ENCODE measurements around the gene IQCN.

Gene IQCN

DNA sequence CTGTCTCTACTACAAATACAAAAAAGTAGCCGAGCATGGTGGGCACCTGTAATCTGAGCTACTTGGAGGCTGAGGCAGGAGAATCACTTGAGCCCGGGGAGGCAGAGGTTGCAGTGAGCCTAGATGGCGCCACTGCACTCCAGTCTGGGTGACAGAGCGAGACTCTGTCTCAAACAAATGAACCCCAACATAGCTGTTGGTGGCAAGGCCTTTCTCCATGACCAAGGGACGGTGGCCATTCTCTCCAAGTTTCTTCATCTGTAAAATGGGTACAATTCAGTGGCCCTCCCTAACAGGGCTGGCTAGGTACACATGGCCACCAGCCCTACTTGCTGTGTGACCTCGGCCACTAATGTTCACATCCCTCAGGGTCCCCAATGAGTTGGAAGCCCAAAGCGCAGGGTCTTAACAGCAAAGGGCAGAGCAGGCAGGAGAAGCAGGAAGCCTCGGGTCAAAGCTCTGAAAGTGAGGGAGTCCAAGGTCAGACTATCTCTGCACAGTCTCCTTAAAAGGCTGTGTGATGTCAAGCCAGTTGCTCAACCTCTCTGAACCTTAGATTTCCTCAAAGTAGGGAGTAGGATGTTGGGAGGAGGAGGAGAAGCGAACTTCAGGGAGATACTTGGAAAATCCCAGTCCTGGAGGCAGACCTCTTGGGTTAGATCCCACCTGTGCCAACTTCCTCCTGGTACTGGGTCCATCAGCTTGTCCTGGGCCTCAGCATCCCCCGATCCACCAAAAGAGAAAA, 4.4 kb upstream of the IQCN start:
- TF ChIP-seq, protein P1, sequence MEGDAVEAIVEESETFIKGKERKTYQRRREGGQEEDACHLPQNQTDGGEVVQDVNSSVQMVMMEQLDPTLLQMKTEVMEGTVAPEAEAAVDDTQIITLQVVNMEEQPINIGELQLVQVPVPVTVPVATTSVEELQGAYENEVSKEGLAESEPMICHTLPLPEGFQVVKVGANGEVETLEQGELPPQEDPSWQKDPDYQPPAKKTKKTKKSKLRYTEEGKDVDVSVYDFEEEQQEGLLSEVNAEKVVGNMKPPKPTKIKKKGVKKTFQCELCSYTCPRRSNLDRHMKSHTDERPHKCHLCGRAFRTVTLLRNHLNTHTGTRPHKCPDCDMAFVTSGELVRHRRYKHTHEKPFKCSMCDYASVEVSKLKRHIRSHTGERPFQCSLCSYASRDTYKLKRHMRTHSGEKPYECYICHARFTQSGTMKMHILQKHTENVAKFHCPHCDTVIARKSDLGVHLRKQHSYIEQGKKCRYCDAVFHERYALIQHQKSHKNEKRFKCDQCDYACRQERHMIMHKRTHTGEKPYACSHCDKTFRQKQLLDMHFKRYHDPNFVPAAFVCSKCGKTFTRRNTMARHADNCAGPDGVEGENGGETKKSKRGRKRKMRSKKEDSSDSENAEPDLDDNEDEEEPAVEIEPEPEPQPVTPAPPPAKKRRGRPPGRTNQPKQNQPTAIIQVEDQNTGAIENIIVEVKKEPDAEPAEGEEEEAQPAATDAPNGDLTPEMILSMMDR (IDR thresholded peaks at IDR 0.05; ENCODE audit: insufficient read depth, low read length, poor library complexity, severe bottlenecking): peak; percentile 29
- Histone ChIP-seq H3K27me3 (replicated peaks; ENCODE audit: control insufficient read depth, insufficient read depth, low read length) (no peaks in the 10 kb centered on the region), H3K4me3 (replicated peaks; ENCODE audit: low read depth, low read length) (peak overlapping the region; percentile 88), H3K36me3 (ENCODE audit: control insufficient read depth, insufficient read depth, low read length) (peaks cover 8% of the 10 kb centered on the region)
- no peak for DNase-seq (ENCODE audit: extremely low read depth, insufficient read length)

- Histone ChIP-seq H3K4me3 (replicated peaks; ENCODE audit: low read depth, low read length) (no peak overlapping the region), H3K27me3 (replicated peaks; ENCODE audit: control insufficient read depth, insufficient read depth, low read length) (no peaks in the 10 kb centered on the region), H3K36me3 (ENCODE audit: control insufficient read depth, insufficient read depth, low read length) (peaks cover 8% of the 10 kb centered on the region)
- no peak for DNase-seq (ENCODE audit: extremely low read depth, insufficient read length)
- TF ChIP-seq, protein P1 (IDR thresholded peaks at IDR 0.05; ENCODE audit: insufficient read depth, low read length, poor library complexity, severe bottlenecking): no peak
Observed at GRCh38 chr19:18274781-18275356, 617 bp upstream of the IQCN start.

GRCh38 chr19:18273561-18274218, 562 bp downstream of the IQCN start:
- DNase-seq (ENCODE audit: extremely low read depth, insufficient read length): no peak
- Histone ChIP-seq H3K4me3 (replicated peaks; ENCODE audit: low read depth, low read length) (no peak overlapping the region), H3K27me3 (replicated peaks; ENCODE audit: control insufficient read depth, insufficient read depth, low read length) (no peaks in the 10 kb centered on the region), H3K36me3 (ENCODE audit: control insufficient read depth, insufficient read depth, low read length) (peaks cover 6% of the 10 kb centered on the region)
- TF ChIP-seq, protein P1 (IDR thresholded peaks at IDR 0.05; ENCODE audit: insufficient read depth, low read length, poor library complexity, severe bottlenecking): no peak

GRCh38 chr19:18271433-18271841, 2.8 kb downstream of the IQCN start:
- DNase-seq (ENCODE audit: extremely low read depth, insufficient read length): no peak
- TF ChIP-seq, protein P1 (IDR thresholded peaks at IDR 0.05; ENCODE audit: insufficient read depth, low read length, poor library complexity, severe bottlenecking): no peak
- Histone ChIP-seq H3K27me3 (replicated peaks; ENCODE audit: control insufficient read depth, insufficient read depth, low read length) (no peaks in the 10 kb centered on the region), H3K4me3 (replicated peaks; ENCODE audit: low read depth, low read length) (no peak overlapping the region), H3K36me3 (ENCODE audit: control insufficient read depth, insufficient read depth, low read length) (peaks cover 2% of the 10 kb centered on the region; the same call in 1 of the 2 replicates)

DNA sequence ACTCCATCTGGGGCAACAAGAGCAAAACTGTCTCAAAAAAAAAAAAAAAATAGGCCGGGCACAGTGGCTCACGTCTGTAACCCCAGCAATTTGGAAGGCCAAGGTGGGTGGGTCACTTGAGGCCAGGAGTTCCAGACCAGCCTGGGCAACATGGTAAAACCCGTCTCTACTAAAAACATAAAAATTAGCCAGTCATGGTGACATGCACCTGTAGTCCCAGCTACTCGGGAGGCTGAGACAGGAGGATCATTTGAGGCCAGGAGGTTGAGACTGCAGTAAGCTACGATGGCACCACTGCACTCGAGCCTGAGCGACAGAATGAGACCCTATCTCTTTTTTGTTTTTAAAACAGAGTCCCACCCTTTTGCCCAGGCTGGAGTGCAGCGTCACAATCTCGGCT, 3.9 kb downstream of the IQCN start:
- Histone ChIP-seq H3K27me3 (replicated peaks; ENCODE audit: control insufficient read depth, insufficient read depth, low read length) (no peaks in the 10 kb centered on the region), H3K4me3 (replicated peaks; ENCODE audit: low read depth, low read length) (no peak overlapping the region), H3K36me3 (ENCODE audit: control insufficient read depth, insufficient read depth, low read length) (peaks cover 2% of the 10 kb centered on the region; the same call in 1 of the 2 replicates)
- no peak for DNase-seq (ENCODE audit: extremely low read depth, insufficient read length)
- TF ChIP-seq, protein P1 (IDR thresholded peaks at IDR 0.05; ENCODE audit: insufficient read depth, low read length, poor library complexity, severe bottlenecking): no peak
